Right ventricle myocardium inferior (tissue), 1 donor: ENCODE results near the gene MOCS3. TPM values are rescaled to one million over a fixed set of nuclear protein-coding genes. Genes with fewer than 3 reads are reported as not detected.

Source experiments
- ATAC-seq: fragments of 200-7000 bp; cut with Tn5 transposase; one replicate; pipeline ENCODE4 v1.9.1; 2020; ENCODE audit warnings: mild to moderate bottlenecking, moderate library complexity
- DNase-seq: peaks from one replicate; pipeline ENCODE4 v3.0.0; 2021; ENCODE audit errors: missing footprints
- intact Hi-C: fragments of 100-400 bp; cut with DNase I; formaldehyde crosslinking; loops from one replicate; pipeline ENCODE4 v1.11.0; 2022
- total RNA-seq: library from RNA; stranded (reverse); fragmentation: NEBNext Ultra II Directional; extraction: Animal tissue kit (Norgen Biotek cat#: 25700); gene quantifications from one replicate; pipeline ENCODE4 v1.2.1, GENCODE V29; 2021
- donor health status: DM: no; HTN: yes; CAD: no; lungs with severe emphysema.

The MOCS3 gene
- total RNA-seq, 1 donor from 2014 or later, result 2.3 TPM

DNA sequence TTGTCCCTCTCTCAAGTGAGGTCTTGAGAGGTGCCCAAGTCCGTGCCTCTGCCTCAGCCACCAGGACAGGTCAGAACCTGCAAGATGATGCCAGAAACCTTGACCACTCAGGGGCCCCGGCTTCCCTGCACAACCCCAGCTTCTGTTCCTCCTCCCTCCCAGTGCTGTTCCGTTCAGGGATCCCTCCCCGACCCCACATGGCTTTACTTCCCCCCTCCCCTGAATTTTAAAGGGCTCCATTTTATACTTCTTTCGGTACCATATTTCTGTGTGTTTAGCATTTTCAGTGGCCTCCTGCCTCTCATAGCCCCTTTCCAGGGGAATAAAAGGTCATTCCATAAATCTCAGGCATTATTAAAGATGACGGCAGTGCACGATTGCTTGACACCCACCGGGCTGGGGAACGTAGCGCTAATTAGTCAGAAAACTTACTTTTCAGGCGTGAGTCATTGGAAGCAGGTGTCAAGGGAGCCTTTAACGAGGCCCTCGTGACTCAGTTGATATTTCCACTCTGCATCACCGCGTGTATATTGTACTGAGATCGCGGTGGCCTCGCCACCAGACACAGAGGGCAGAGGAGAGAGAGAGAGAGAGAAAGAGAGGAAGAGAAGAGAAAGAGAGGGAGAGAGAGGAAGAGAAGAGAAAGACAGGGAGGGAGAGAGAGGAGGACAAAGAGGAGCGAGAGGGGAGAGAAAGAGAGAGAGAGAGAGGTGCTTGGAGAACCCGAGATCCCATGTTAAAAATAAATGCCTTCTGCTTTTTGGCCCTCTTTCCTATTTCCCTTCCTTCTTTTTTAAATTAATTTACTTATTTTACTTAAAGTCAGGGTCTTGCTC is 43.0 kb downstream of the MOCS3 start:
- DNase-seq (no peak), ATAC-seq (no peak)
- intact Hi-C loops, result no loop called here

- DNase-seq (no peak), ATAC-seq (no peak)
- intact Hi-C loops, result no loop called here
Observed at GRCh38 chr20:51002633-51003032, 44.0 kb downstream of the MOCS3 start.

GRCh38 chr20:51003753-51004152 is 45.1 kb downstream of the MOCS3 start:
- intact Hi-C loops, result no loop called here
- no peak for ATAC-seq
- no peak for DNase-seq

- ATAC-seq (no peak), DNase-seq (no peak)
- intact Hi-C loops, result no loop called here
Observed at GRCh38 chr20:51004305-51004727, 45.7 kb downstream of the MOCS3 start.

GRCh38 chr20:51004781-51005180 is 46.2 kb downstream of the MOCS3 start:
- ATAC-seq (no peak), DNase-seq (no peak)
- intact Hi-C loops, result no loop called here

GRCh38 chr20:51005214-51005613 is 46.6 kb downstream of the MOCS3 start:
- DNase-seq, result no peak
- intact Hi-C loops, result no loop called here
- no peak for ATAC-seq

- ATAC-seq, result no peak
- intact Hi-C loops, result no loop called here
- DNase-seq, result no peak
Observed at GRCh38 chr20:51008718-51009117, 50.1 kb downstream of the MOCS3 start.

GRCh38 chr20:51009303-51010042 is 50.9 kb downstream of the MOCS3 start:
- ATAC-seq, result no peak
- DNase-seq, result no peak
- intact Hi-C loops, result no loop called here

DNA sequence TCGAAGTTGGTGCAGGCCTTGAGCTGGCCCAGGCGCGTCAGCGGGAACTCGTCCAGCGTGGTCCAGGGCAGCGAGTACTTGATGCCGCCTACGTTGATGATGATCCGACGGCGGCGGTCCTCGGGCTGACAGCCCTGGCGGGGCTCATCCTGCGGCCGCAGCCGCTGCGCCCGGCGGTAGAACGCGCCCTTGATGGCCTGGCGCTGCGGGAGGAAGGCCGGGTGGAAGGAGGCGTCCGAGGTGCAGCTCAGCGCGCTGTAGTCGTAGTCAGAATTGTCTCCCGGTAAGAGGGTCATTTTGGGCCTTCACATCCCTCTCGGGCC is 51.4 kb downstream of the MOCS3 start:
- no peak for DNase-seq
- intact Hi-C loops, result no loop called here
- ATAC-seq, result no peak

DNA sequence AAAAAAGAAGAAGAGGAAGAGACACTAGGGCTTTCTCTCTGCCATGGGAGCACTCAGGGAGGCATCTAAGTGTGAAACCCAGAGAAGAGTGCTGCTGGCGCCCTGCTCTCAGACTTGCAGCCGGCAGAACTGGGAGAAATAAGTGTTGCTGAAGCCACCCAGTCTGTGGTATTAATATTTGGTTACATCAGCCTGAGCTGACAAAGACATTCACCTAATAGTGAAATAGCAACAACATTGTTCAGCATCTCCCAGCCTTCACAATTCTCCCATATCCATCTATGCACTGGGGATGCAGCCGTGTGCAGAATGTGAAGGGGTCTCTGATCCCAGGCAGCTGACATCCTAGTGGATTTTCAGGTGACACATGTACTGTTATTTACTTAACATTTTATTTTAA is 52.3 kb downstream of the MOCS3 start:
- intact Hi-C loops, result no loop called here
- ATAC-seq (no peak), DNase-seq (no peak)

DNA sequence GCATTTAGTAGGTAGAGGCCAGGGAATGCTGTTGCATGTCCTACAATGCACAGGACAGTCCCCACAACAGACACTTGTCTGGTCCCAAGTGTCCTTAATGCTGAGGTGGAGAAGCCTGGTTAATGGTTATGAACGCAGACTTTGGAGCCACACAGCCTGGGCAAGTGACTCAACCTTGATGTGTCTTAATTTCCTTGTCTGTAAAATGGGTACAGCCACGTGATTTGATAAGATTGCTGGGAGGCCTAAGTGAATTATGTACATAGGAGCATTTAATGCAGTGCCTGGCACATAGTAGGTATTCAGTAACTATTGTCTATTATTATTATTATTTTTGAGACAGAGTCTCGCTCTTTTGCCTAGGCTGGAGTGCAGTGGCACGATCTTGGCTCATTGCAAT is 52.9 kb downstream of the MOCS3 start:
- ATAC-seq (no peak), DNase-seq (no peak)
- intact Hi-C loops, result no loop called here

DNA sequence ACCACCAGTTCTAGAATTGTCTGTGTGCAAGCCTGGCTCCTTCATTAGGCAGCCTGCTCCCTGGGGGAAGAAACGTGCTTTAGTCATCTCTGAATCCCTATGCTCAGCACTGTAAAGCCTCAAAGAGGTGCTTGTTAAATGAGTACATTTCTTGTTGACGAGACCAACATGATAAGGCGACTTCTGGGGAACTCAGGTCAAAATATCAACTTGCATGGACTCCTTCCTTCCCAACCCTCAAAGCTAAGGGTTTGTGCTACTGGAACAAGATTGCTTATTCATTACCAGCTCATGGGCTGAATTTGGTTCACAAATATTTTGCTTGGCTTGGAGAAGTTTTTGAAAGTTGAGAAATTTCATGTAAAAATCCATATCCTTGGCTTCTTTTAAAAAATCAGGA is 53.7 kb downstream of the MOCS3 start:
- intact Hi-C loops, result no loop called here
- ATAC-seq, result no peak

More for the DNA sequence above, 53.7 kb downstream of the MOCS3 start:
- DNase-seq, result no peak

Other genes with a start within 250 kb of the MOCS3 start
- gene PARD6B, start 227.2 kb upstream of the MOCS3 start, total RNA-seq, result 5.6 TPM
- gene BCAS4, start 163.8 kb upstream of the MOCS3 start, total RNA-seq, result 1.8 TPM
- 30.3 TPM for gene ADNP, start 27.4 kb upstream of the MOCS3 start, total RNA-seq
- gene DPM1, start 286 bp upstream of the MOCS3 start, total RNA-seq, result 35.5 TPM
- 0.32 TPM for gene KCNG1, start 64.3 kb downstream of the MOCS3 start, total RNA-seq